Gastroesophageal sphincter (tissue), 3 donors: ENCODE results near the gene SMIM29.

ENCODE experiments used
- POLR2A ChIP-seq, 2 donors: fragments of 450-650 bp; IDR thresholded peaks; one replicate each; pipeline ENCODE4 v1.6.1; 2017; ENCODE audit warnings: antibody characterized with exemption in 2 of 2, mild to moderate bottlenecking in 2 of 2, moderate library complexity in 1 of 2
- POLR2AphosphoS5 ChIP-seq: sonication (generic); formaldehyde crosslinking; IDR thresholded peaks from one replicate; pipeline ENCODE4 v1.6.1; 2017; ENCODE audit warnings: antibody characterized with exemption
- TF ChIP-seq, protein P1 (sequence below), 4 experiments: fragments of 200-600 bp in 2 of 4; fragments of 450-650 bp in 2 of 4; sonication (generic) in 1 of 4; IDR thresholded peaks; one replicate each; pipeline ENCODE4 v1.5.1; 2017 to 2019; ENCODE audit warnings: antibody characterized with exemption in 4 of 4, mild to moderate bottlenecking in 2 of 4, moderate library complexity in 2 of 4

DNA sequence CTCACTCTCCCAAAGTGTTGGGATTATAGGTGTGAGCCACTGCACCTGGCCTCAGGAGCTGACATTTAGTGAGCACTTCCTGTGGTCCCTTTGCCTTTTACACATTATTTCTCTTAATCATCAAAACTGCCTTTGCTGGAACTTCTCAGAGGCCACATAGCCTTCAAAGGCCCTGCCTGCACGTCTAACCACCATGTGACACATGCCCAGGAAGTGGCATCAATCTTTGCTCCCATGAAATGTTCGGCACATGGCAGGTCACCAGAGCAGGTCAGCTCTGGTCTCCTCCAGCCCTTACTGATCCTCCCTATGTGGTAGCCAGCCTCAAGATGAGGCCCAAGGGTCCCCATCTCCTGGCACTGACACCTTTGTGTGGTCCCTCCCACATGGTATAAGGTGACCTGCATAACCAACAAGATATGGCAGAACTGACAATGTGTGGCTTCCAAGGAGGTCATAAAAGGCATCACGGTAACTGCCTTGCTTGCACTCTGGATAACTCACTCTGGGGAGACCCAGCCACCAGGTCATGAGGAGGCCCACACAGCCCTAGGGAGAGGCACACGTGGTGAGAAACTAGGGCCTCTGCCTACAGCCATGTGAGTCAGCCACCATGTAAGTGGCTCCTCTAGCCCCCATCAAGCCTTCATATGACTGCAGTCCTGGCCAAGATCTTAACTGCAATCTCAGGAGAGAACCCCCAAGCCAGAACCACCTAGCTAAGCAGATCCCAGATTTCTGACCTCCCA is 40.9 kb downstream of the SMIM29 start:
- TF ChIP-seq, protein P1, sequence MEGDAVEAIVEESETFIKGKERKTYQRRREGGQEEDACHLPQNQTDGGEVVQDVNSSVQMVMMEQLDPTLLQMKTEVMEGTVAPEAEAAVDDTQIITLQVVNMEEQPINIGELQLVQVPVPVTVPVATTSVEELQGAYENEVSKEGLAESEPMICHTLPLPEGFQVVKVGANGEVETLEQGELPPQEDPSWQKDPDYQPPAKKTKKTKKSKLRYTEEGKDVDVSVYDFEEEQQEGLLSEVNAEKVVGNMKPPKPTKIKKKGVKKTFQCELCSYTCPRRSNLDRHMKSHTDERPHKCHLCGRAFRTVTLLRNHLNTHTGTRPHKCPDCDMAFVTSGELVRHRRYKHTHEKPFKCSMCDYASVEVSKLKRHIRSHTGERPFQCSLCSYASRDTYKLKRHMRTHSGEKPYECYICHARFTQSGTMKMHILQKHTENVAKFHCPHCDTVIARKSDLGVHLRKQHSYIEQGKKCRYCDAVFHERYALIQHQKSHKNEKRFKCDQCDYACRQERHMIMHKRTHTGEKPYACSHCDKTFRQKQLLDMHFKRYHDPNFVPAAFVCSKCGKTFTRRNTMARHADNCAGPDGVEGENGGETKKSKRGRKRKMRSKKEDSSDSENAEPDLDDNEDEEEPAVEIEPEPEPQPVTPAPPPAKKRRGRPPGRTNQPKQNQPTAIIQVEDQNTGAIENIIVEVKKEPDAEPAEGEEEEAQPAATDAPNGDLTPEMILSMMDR (IDR thresholded peaks at IDR 0.05): no peak
- no peak for TF ChIP-seq POLR2A (IDR thresholded peaks at IDR 0.05)
- TF ChIP-seq POLR2AphosphoS5: no peak
